K562 (cell line): ENCODE results near the gene BAIAP3. TPM values are rescaled to one million over a fixed set of nuclear protein-coding genes. Genes with fewer than 3 reads are reported as not detected.
A peak's percentile ranks its signal among the peaks of the same experiment; 100 is the strongest.

ENCODE experiments used
- ARID1B ChIP-seq: fragments of 450-650 bp; IDR thresholded peaks from 2 replicates; pipeline ENCODE4 v1.6.1; 2016; ENCODE audit warnings: antibody characterized with exemption, mild to moderate bottlenecking, inconsistent platforms
- CBFA2T3 ChIP-seq: fragments of 450-650 bp; IDR thresholded peaks from 2 replicates; pipeline ENCODE4 v1.6.1; 2017
- CBX8 ChIP-seq: fragments of 200-600 bp; sonication (generic); IDR thresholded peaks from 2 replicates; pipeline ENCODE4 v1.6.1; 2012; ENCODE audit warnings: borderline replicate concordance, mixed run types, low read depth, mild to moderate bottlenecking, moderate library complexity, mixed read lengths, low read length, control low read depth, inconsistent platforms; ENCODE audit not compliant: poor library complexity, severe bottlenecking; ENCODE audit errors: extremely low read depth
- FOXA1 ChIP-seq: fragments of 450-650 bp; IDR thresholded peaks from 2 replicates; pipeline ENCODE4 v1.6.1; 2016; ENCODE audit warnings: mild to moderate bottlenecking, borderline replicate concordance
- FOXA3 ChIP-seq, 2 experiments: fragments of 450-650 bp in 1 of 2; sonication (generic) in 1 of 2; formaldehyde crosslinking; IDR thresholded peaks in 1 of 2; conservative IDR thresholded peaks in 1 of 2; 2 replicates each; pipeline versions ENCODE4 v1.4.0 to v1.8.0; 2020 to 2022; ENCODE audit warnings: mild to moderate bottlenecking in 2 of 2, missing genetic modification reagents in 1 of 2
- GABPA ChIP-seq: fragments of 200-800 bp; sonication (Bioruptor generic); conservative IDR thresholded peaks from 2 replicates; pipeline ENCODE4 v1.6.1; 2016; ENCODE audit warnings: low read depth, missing genetic modification characterization, missing compliant biosample characterization
- GTF3C2 ChIP-seq: IDR thresholded peaks from 3 replicates; pipeline ENCODE4 v1.6.1; 2011; ENCODE audit warnings: borderline replicate concordance, mild to moderate bottlenecking, moderate library complexity; ENCODE audit not compliant: insufficient read length; ENCODE audit errors: extremely low read depth
- IRF1 ChIP-seq: sonication (generic); formaldehyde crosslinking; IDR thresholded peaks from 2 replicates; pipeline ENCODE4 v1.8.0; 2022; ENCODE audit warnings: missing genetic modification reagents, mild to moderate bottlenecking, borderline replicate concordance
- NCOA1 ChIP-seq: fragments of 450-650 bp; IDR thresholded peaks from 2 replicates; pipeline ENCODE4 v1.6.1; 2016; ENCODE audit warnings: low read depth
- NFE2 ChIP-seq: IDR thresholded peaks from 2 replicates; pipeline ENCODE4 v1.6.1; 2014; ENCODE audit warnings: antibody characterized with exemption, low read depth
- RAD51 ChIP-seq: fragments of 450-650 bp; IDR thresholded peaks from 2 replicates; pipeline ENCODE4 v1.7.1; 2016; ENCODE audit warnings: low read depth, mild to moderate bottlenecking, borderline replicate concordance
- SMAD1 ChIP-seq: fragments of 150-350 bp; IDR thresholded peaks from 2 replicates; pipeline ENCODE4 v1.6.1; 2014; ENCODE audit warnings: low read length, low read depth; ENCODE audit not compliant: partially characterized antibody
- TCFL5 ChIP-seq: fragments of 250-450 bp; sonication (Bioruptor Pico); conservative IDR thresholded peaks from 2 replicates; pipeline ENCODE4 v1.6.1; 2021; ENCODE audit warnings: mild to moderate bottlenecking, moderate library complexity, matching md5 sums
- ZNF518B ChIP-seq: fragments of 250-450 bp; sonication (Bioruptor Pico); IDR thresholded peaks from 2 replicates; pipeline ENCODE4 v1.5.0; 2021; ENCODE audit warnings: mild to moderate bottlenecking, moderate library complexity
- ZNF766 ChIP-seq: fragments of 200-800 bp; sonication (Bioruptor generic); conservative IDR thresholded peaks from 2 replicates; pipeline ENCODE4 v1.6.1; 2016; ENCODE audit warnings: missing genetic modification characterization, missing compliant biosample characterization
- ZZZ3 ChIP-seq: fragments of 450-650 bp; IDR thresholded peaks from 2 replicates; pipeline ENCODE4 v1.6.1; 2016; ENCODE audit warnings: antibody characterized with exemption, mild to moderate bottlenecking, moderate library complexity
- polyA plus RNA-seq, 8 experiments: library from polyadenylated mRNA; depleted of rRNA in 4 of 8; stranded (reverse) in 5 of 8; unstranded in 3 of 8; fragments of >200 nt; fragmentation: Nextera tagmentation in 2 of 8; fragmentation: Illumina TruSeq in 1 of 8; extraction: Ambion mirVana in 2 of 8; extraction: Trizol in 1 of 8; gene quantifications; 2 replicates each; pipeline versions ENCODE4 v1.2.1 to v1.2.3, GENCODE V29; 2011 to 2014; ENCODE audit warnings: inconsistent platforms in 1 of 8, missing spikeins in 1 of 8
- total RNA-seq, 7 experiments: library from RNA; depleted of rRNA in 6 of 7; stranded (reverse); fragments of >200 nt in 6 of 7; fragmentation: Illumina TruSeq in 2 of 7; extraction: Trizol in 2 of 7; gene quantifications; 2 replicates each; pipeline versions ENCODE4 v1.2.1 to v1.2.3, GENCODE V29; 2011 to 2021; ENCODE audit warnings: low replicate concordance in 1 of 7

Gene BAIAP3
- total and polyA plus RNA-seq, 9 of the 15 experiments (the other 6 are each of a cell fraction or from before 2014, with no cell fraction given), result 0.03 to 4.5 (median 0.57) TPM; not detected in 1

GRCh38 chr16:1331712-1332617, 1.5 kb upstream of the BAIAP3 start (continued):
- peak; percentile 80 for TF ChIP-seq GABPA
- TF ChIP-seq CBX8, result no peak
- TF ChIP-seq SMAD1, result peak; percentile 17
- TF ChIP-seq RAD51, result no peak
- no peak for TF ChIP-seq ZNF766 (CRISPR knock-in tag)
- TF ChIP-seq ZNF518B, result no peak
- peak in 1 of 2 experiments; percentile 35; a peak in 1 of 4 replicates for TF ChIP-seq FOXA3 (CRISPR knock-in tag; conservative IDR thresholded peaks at IDR 0.05 in 1 of 2, IDR thresholded peaks at IDR 0.05 in 1 of 2)
- no peak for TF ChIP-seq NCOA1
- no peak for TF ChIP-seq CBFA2T3
- no peak for TF ChIP-seq IRF1
- peak; percentile 32; the same call in 1 of the 2 replicates for TF ChIP-seq ARID1B
- no peak for TF ChIP-seq FOXA1
- no peak for TF ChIP-seq GTF3C2
- no peak for TF ChIP-seq ZZZ3
- TF ChIP-seq TCFL5 (CRISPR knock-in tag), result no peak
- TF ChIP-seq NFE2, result no peak
